Measurements from ENCODE around the gene CCDC85C. TPM values are rescaled to one million over a fixed set of nuclear protein-coding genes. Genes with fewer than 3 reads are reported as not detected.

Gene CCDC85C
- total RNA-seq, 1 experiment from 2014 or later: 33.2 TPM

GRCh38 chr14:99521176-99522024 is 82.6 kb downstream of the CCDC85C start:
- Mint-ChIP-seq H3K4me1 (peaks cover 39 to 55% of the 10 kb centered on the region in 2 experiments), H3K27ac (peak overlapping the region in 2 of 3 experiments; percentile 28 to 66; a peak in 1 of 7 replicates)
- no peak overlapping the region for H3K27ac ChIP-seq (ENCODE audit: insufficient read length, low read depth, low read length)

More at GRCh38 chr14:99521176-99522024, 82.6 kb downstream of the CCDC85C start:
- Histone ChIP-seq H3K79me1 (ENCODE audit: insufficient read depth, low read depth, low read length, poor library complexity, severe bottlenecking) (no peaks in the 10 kb centered on the region), H2AFZ (ENCODE audit: low read length) (no peak overlapping the region), H3K23me2 (ENCODE audit: insufficient read length, low read depth, low read length, poor library complexity, severe bottlenecking) (no peaks in the 10 kb centered on the region), H3K27me3 (ENCODE audit: insufficient read depth, low read length) (no peaks in the 10 kb centered on the region), H3K4me2 (ENCODE audit: insufficient read depth, insufficient read length, low read length) (no peak overlapping the region), H3K23ac (ENCODE audit: insufficient read length, low read depth, low read length) (no peak overlapping the region), H3K4ac (ENCODE audit: low read depth, low read length) (no peak overlapping the region), H3K9ac (ENCODE audit: extremely low read depth, insufficient read length, low read length) (no peak overlapping the region), H3K56ac (ENCODE audit: insufficient read length, low read depth, low read length) (no peak overlapping the region), H2BK120ac (ENCODE audit: low read depth, low read length, poor library complexity, severe bottlenecking) (no peak overlapping the region), H4K5ac (ENCODE audit: insufficient read length, low read depth, low read length) (no peak overlapping the region), H3K14ac (ENCODE audit: insufficient read depth, low read length) (no peak overlapping the region), H4K8ac (replicated peaks; ENCODE audit: insufficient read length, low read depth, low read length) (no peak overlapping the region), H2BK15ac (ENCODE audit: low read depth, low read length) (no peak overlapping the region), H2AK5ac (ENCODE audit: insufficient read length, low read length) (no peak overlapping the region), H3K79me2 (ENCODE audit: insufficient read depth, low read length) (no peaks in the 10 kb centered on the region), H3K9me3 (ENCODE audit: control insufficient read depth, low read depth, low read length) (no peaks in the 10 kb centered on the region), H4K20me1 (ENCODE audit: control insufficient read depth, insufficient read depth, insufficient read length) (peaks cover 3% of the 10 kb centered on the region), H3K4me1 (ENCODE audit: insufficient read depth, low read length) (peaks cover 11% of the 10 kb centered on the region; the same call in 1 of the 2 replicates), H3T11ph (ENCODE audit: low read length) (no peak overlapping the region), H3K18ac (ENCODE audit: insufficient read length, low read depth, low read length) (no peak overlapping the region), H2BK20ac (ENCODE audit: low read depth, low read length, poor library complexity, severe bottlenecking) (no peak overlapping the region), H2BK5ac (ENCODE audit: insufficient read length, low read length) (no peak overlapping the region), H4K91ac (ENCODE audit: insufficient read length, low read depth, low read length) (no peak overlapping the region), H2BK12ac (ENCODE audit: insufficient read length, low read depth, low read length) (no peak overlapping the region)
- H3K9me3 Mint-ChIP-seq: no peaks in the 10 kb centered on the region
- H3K4me3 Mint-ChIP-seq: no peak overlapping the region
- no peaks in the 10 kb centered on the region; the same call in 1 of the 2 replicates for H3K27me3 Mint-ChIP-seq (ENCODE audit: low read depth)
- peaks cover 0 to 6% (median 0%) of the 10 kb centered on the region in 3 experiments; a peak in 3 of 7 replicates for H3K36me3 Mint-ChIP-seq (ENCODE audit: insufficient read depth in 1 of 3, low read depth in 3 of 3)
- TF ChIP-seq CTCF (conservative IDR thresholded peaks at IDR 0.05): no peak
- no CpG with 5 or more reads among the region's 25 CpGs for WGBS (ENCODE audit: extremely low coverage, insufficient read length, low lambda C conversion rate)
- DNase-seq: no peak
